DOHH2 (cell line): ENCODE data around the gene ADGRB3.

ENCODE experiments used
- H3F3A ChIP-seq: fragments of 200-600 bp; sonication (generic), shearing (Covaris generic); 2 replicates; pipeline ENCODE4 v1.6.0; 2016; ENCODE audit warnings: antibody characterized with exemption, mild to moderate bottlenecking; ENCODE audit not compliant: control insufficient read depth, insufficient read depth
- H3K27ac ChIP-seq: fragments of 200-600 bp; sonication (generic); 2 replicates; pipeline ENCODE4 v1.5.1; 2014; ENCODE audit warnings: low read depth, mild to moderate bottlenecking, low read length, moderate library complexity
- H3K27me3 ChIP-seq: fragments of 200-600 bp; sonication (generic); 2 replicates; pipeline ENCODE4 v1.6.1; 2014; ENCODE audit warnings: mild to moderate bottlenecking, low read length, mixed read lengths; ENCODE audit not compliant: control insufficient read depth
- H3K36me3 ChIP-seq: fragments of 200-600 bp; sonication (generic); 2 replicates; pipeline ENCODE4 v1.6.1; 2014; ENCODE audit warnings: mild to moderate bottlenecking, low read length, moderate library complexity, mixed read lengths; ENCODE audit not compliant: control insufficient read depth
- H3K4me1 ChIP-seq: fragments of 200-600 bp; sonication (generic); 2 replicates; pipeline ENCODE4 v1.6.1; 2014; ENCODE audit warnings: mild to moderate bottlenecking, low read length, mixed read lengths; ENCODE audit not compliant: control insufficient read depth
- H3K4me2 ChIP-seq: fragments of 200-600 bp; sonication (generic); 2 replicates; pipeline ENCODE4 v1.6.0; 2014; ENCODE audit warnings: mild to moderate bottlenecking, low read length, moderate library complexity
- H3K4me3 ChIP-seq: fragments of 200-600 bp; sonication (generic); 2 replicates; pipeline ENCODE4 v1.5.1; 2014; ENCODE audit warnings: mild to moderate bottlenecking, low read length, mixed read lengths
- H3K79me2 ChIP-seq: fragments of 200-600 bp; sonication (generic); 2 replicates; pipeline ENCODE4 v1.6.1; 2014; ENCODE audit warnings: mild to moderate bottlenecking, low read length, mixed read lengths; ENCODE audit not compliant: control insufficient read depth
- H3K9me2 ChIP-seq: fragments of 200-600 bp; sonication (generic); replicated peaks from 2 replicates; pipeline ENCODE4 v1.6.1; 2014; ENCODE audit warnings: mild to moderate bottlenecking, low read length, mixed read lengths; ENCODE audit not compliant: control insufficient read depth
- H3K9me3 ChIP-seq: fragments of 200-600 bp; sonication (generic); 2 replicates; pipeline ENCODE4 v1.6.1; 2014; ENCODE audit warnings: antibody characterized with exemption, low read length, mixed read lengths; ENCODE audit not compliant: control insufficient read depth, insufficient read depth
- H4K20me1 ChIP-seq: fragments of 200-600 bp; sonication (generic); 2 replicates; pipeline ENCODE4 v1.6.0; 2014; ENCODE audit warnings: low read depth, mild to moderate bottlenecking, antibody characterized with exemption, low read length, moderate library complexity; ENCODE audit not compliant: control insufficient read depth, insufficient read depth
- CTCF ChIP-seq: fragments of 200-600 bp; sonication (generic); IDR thresholded peaks from one replicate; pipeline ENCODE4 v1.5.1; 2014; ENCODE audit warnings: antibody characterized with exemption, mild to moderate bottlenecking, low read depth, low read length; ENCODE audit not compliant: poor library complexity, severe bottlenecking
- EZH2phosphoT487 ChIP-seq: fragments of 200-600 bp; sonication (generic); IDR thresholded peaks from 2 replicates; pipeline ENCODE4 v1.6.1; 2017; ENCODE audit warnings: borderline replicate concordance, mild to moderate bottlenecking, antibody characterized with exemption, low read length, moderate library complexity, mixed read lengths

The ADGRB3 gene

GRCh38 chr6:68760485-68760884 lies 125.4 kb downstream of the ADGRB3 start:
- H3F3A ChIP-seq, result no peaks in the 10 kb centered on the region
- no peak overlapping the region for H3K4me3 ChIP-seq
- no peaks in the 10 kb centered on the region for H3K36me3 ChIP-seq
- no peaks in the 10 kb centered on the region for H4K20me1 ChIP-seq
- H3K9me2 ChIP-seq, result no peaks in the 10 kb centered on the region
- no peaks in the 10 kb centered on the region for H3K27me3 ChIP-seq
- H3K79me2 ChIP-seq, result no peaks in the 10 kb centered on the region
- TF ChIP-seq EZH2phosphoT487, result no peak
- TF ChIP-seq CTCF, result no peak
- H3K9me3 ChIP-seq, result no peaks in the 10 kb centered on the region
- no peaks in the 10 kb centered on the region for H3K4me1 ChIP-seq
- no peak overlapping the region for H3K27ac ChIP-seq
- no peak overlapping the region for H3K4me2 ChIP-seq

- H3K4me1 ChIP-seq, result no peaks in the 10 kb centered on the region
- H3K4me3 ChIP-seq, result no peak overlapping the region
- no peaks in the 10 kb centered on the region for H3K9me3 ChIP-seq
- no peaks in the 10 kb centered on the region for H3K27me3 ChIP-seq
- TF ChIP-seq CTCF (no peak), EZH2phosphoT487 (no peak)
- H3K4me2 ChIP-seq, result no peak overlapping the region
- no peaks in the 10 kb centered on the region for H3F3A ChIP-seq
- H3K36me3 ChIP-seq, result no peaks in the 10 kb centered on the region
- H3K79me2 ChIP-seq, result no peaks in the 10 kb centered on the region
- no peaks in the 10 kb centered on the region for H4K20me1 ChIP-seq
- no peaks in the 10 kb centered on the region for H3K9me2 ChIP-seq
- no peak overlapping the region for H3K27ac ChIP-seq
Measured at GRCh38 chr6:68760941-68761676, 126.0 kb downstream of the ADGRB3 start.

GRCh38 chr6:68761985-68762384 lies 126.9 kb downstream of the ADGRB3 start:
- H3K79me2 ChIP-seq, result no peaks in the 10 kb centered on the region
- no peaks in the 10 kb centered on the region for H3K9me2 ChIP-seq
- no peak overlapping the region for H3K27ac ChIP-seq
- H3K36me3 ChIP-seq, result no peaks in the 10 kb centered on the region
- no peak overlapping the region for H3K4me2 ChIP-seq
- no peaks in the 10 kb centered on the region for H3K27me3 ChIP-seq
- TF ChIP-seq EZH2phosphoT487 (no peak), CTCF (no peak)
- H3K4me3 ChIP-seq, result no peak overlapping the region
- H3K4me1 ChIP-seq, result no peaks in the 10 kb centered on the region
- no peaks in the 10 kb centered on the region for H3F3A ChIP-seq
- H4K20me1 ChIP-seq, result no peaks in the 10 kb centered on the region
- H3K9me3 ChIP-seq, result no peaks in the 10 kb centered on the region
